Epithelial cell of esophagus (primary cell): ENCODE data around the gene MTRF1.
A peak's percentile ranks its signal among the peaks of the same experiment; 100 is the strongest.

ENCODE experiments used
- DNase-seq: peaks from one replicate; pipeline ENCODE4 v3.0.0; 2010; ENCODE audit warnings: low read depth
- H3K4me3 ChIP-seq: 2 replicates; pipeline ENCODE4 v1.5.1; 2011; ENCODE audit warnings: mild to moderate bottlenecking, low read length, control low read depth
- CTCF ChIP-seq: IDR thresholded peaks from 2 replicates; pipeline ENCODE4 v1.5.1; 2011; ENCODE audit warnings: low read depth, mild to moderate bottlenecking, low read length, control low read depth, inconsistent platforms; ENCODE audit not compliant: insufficient read depth; ENCODE audit errors: missing control alignments

MTRF1 gene

GRCh38 chr13:41224113-41225110, 39.0 kb downstream of the MTRF1 start:
- H3K4me3 ChIP-seq = no peak overlapping the region
- DNase-seq = peak; percentile 38
- TF ChIP-seq CTCF = no peak

GRCh38 chr13:41222259-41222852, 41.0 kb downstream of the MTRF1 start:
- TF ChIP-seq CTCF = peak; percentile 84
- DNase-seq = peak; percentile 76
- no peak overlapping the region for H3K4me3 ChIP-seq

GRCh38 chr13:41220401-41220800, 43.0 kb downstream of the MTRF1 start:
- no peak for DNase-seq
- no peak for TF ChIP-seq CTCF

GRCh38 chr13:41216160-41216559, 47.2 kb downstream of the MTRF1 start:
- no peak for TF ChIP-seq CTCF

More at GRCh38 chr13:41220401-41220800, 43.0 kb downstream of the MTRF1 start:
- H3K4me3 ChIP-seq = no peak overlapping the region

GRCh38 chr13:41213919-41214318, 49.5 kb downstream of the MTRF1 start:
- TF ChIP-seq CTCF = no peak
- peak; percentile 10 for DNase-seq
- no peak overlapping the region for H3K4me3 ChIP-seq

More at GRCh38 chr13:41216160-41216559, 47.2 kb downstream of the MTRF1 start:
- H3K4me3 ChIP-seq = no peak overlapping the region
- DNase-seq = peak; percentile 9

- H3K4me3 ChIP-seq = no peak overlapping the region
- DNase-seq = no peak
- TF ChIP-seq CTCF = no peak
Measured at GRCh38 chr13:41213316-41213715, 50.1 kb downstream of the MTRF1 start.
